CD14-positive monocyte (primary cell): ENCODE results near the gene ACYP2. TPM values are rescaled to one million over a fixed set of nuclear protein-coding genes. Genes with fewer than 3 reads are reported as not detected.

ENCODE experiments used
- DNase-seq, 3 donors: peaks; one replicate each; pipeline ENCODE4 v3.0.0-alpha.2; 2011 to 2022
- H2AFZ ChIP-seq: 2 replicates; pipeline ENCODE4 v1.6.0; 2012; ENCODE audit warnings: mild to moderate bottlenecking, low read depth, low read length, inconsistent platforms; ENCODE audit not compliant: insufficient read depth, poor library complexity, severe bottlenecking
- H3K27ac ChIP-seq, 2 donors: 1 replicate in 1 of 2; 2 replicates in 1 of 2; pipeline ENCODE4 v1.5.1; 2012 to 2013; ENCODE audit warnings: low read length in 2 of 2, control low read depth in 1 of 2, inconsistent platforms in 1 of 2, low read depth in 1 of 2, mild to moderate bottlenecking in 1 of 2
- H3K27me3 ChIP-seq, 2 donors: one replicate each; pipeline versions ENCODE4 v1.6.0 to v1.6.1; 2011 to 2013; ENCODE audit warnings: low read length in 2 of 2; ENCODE audit not compliant: control insufficient read depth in 2 of 2, insufficient read depth in 2 of 2
- H3K36me3 ChIP-seq, 2 donors: replicated peaks in 1 of 2; 1 replicate in 1 of 2; 2 replicates in 1 of 2; pipeline versions ENCODE4 v1.5.1 to v1.6.1; 2012 to 2013; ENCODE audit warnings: low read length in 2 of 2, control low read depth in 1 of 2, inconsistent platforms in 1 of 2, mild to moderate bottlenecking in 1 of 2; ENCODE audit not compliant: insufficient read depth in 2 of 2, control insufficient read depth in 1 of 2
- H3K4me1 ChIP-seq, 2 donors: 1 replicate in 1 of 2; 2 replicates in 1 of 2; pipeline versions ENCODE4 v1.5.1 to v1.6.1; 2012 to 2013; ENCODE audit warnings: low read length in 2 of 2, control low read depth in 1 of 2, inconsistent platforms in 1 of 2, mild to moderate bottlenecking in 1 of 2, moderate library complexity in 1 of 2; ENCODE audit not compliant: insufficient read depth in 2 of 2, control insufficient read depth in 1 of 2
- H3K4me2 ChIP-seq: replicated peaks from 2 replicates; pipeline ENCODE3; 2012; ENCODE audit warnings: low read length, moderate library complexity, mild to moderate bottlenecking; ENCODE audit not compliant: poor library complexity, severe bottlenecking; ENCODE audit errors: extremely low read depth
- H3K4me3 ChIP-seq, 3 experiments: fragments of 200-600 bp in 1 of 3; sonication (generic) in 1 of 3; replicated peaks in 1 of 3; 1 replicate in 2 of 3; 2 replicates in 1 of 3; pipeline ENCODE4 v1.5.1; 2011 to 2013; ENCODE audit warnings: low read length in 3 of 3, mild to moderate bottlenecking in 3 of 3, control low read depth in 2 of 3, low read depth in 2 of 3, inconsistent platforms in 1 of 3, moderate library complexity in 1 of 3
- H3K79me2 ChIP-seq: 2 replicates; pipeline ENCODE4 v1.6.0; 2012; ENCODE audit warnings: mild to moderate bottlenecking, control low read depth, inconsistent platforms, low read length, moderate library complexity; ENCODE audit not compliant: insufficient read depth
- H3K9ac ChIP-seq: 2 replicates; pipeline ENCODE4 v1.6.0; 2017; ENCODE audit warnings: low read length, mild to moderate bottlenecking; ENCODE audit not compliant: insufficient read depth, poor library complexity, severe bottlenecking
- H3K9me3 ChIP-seq, 2 donors: replicated peaks in 1 of 2; 1 replicate in 1 of 2; 2 replicates in 1 of 2; pipeline versions ENCODE4 v1.5.1 to v1.6.1; 2012 to 2013; ENCODE audit warnings: low read length in 2 of 2, control low read depth in 1 of 2; ENCODE audit not compliant: control insufficient read depth in 1 of 2, insufficient read depth in 1 of 2
- H4K20me1 ChIP-seq: 2 replicates; pipeline ENCODE4 v1.6.0; 2012; ENCODE audit warnings: mild to moderate bottlenecking, low read length, control low read depth, moderate library complexity; ENCODE audit not compliant: insufficient read depth
- H3K27ac Mint-ChIP-seq, 7 donors: one replicate each; pipeline ENCODE4 v1.8.0; 2020; ENCODE audit warnings: mild to moderate bottlenecking in 7 of 7, mixed read lengths in 7 of 7, moderate library complexity in 6 of 7, inconsistent platforms in 2 of 7
- H3K27me3 Mint-ChIP-seq, 3 donors: one replicate each; pipeline ENCODE4 v1.8.0; 2021 to 2022; ENCODE audit warnings: low read depth in 3 of 3, mild to moderate bottlenecking in 3 of 3, mixed read lengths in 3 of 3, moderate library complexity in 3 of 3, inconsistent platforms in 1 of 3
- H3K36me3 Mint-ChIP-seq, 2 donors: one replicate each; pipeline ENCODE4 v1.8.0; 2020; ENCODE audit warnings: mixed read lengths in 2 of 2, inconsistent platforms in 1 of 2, mild to moderate bottlenecking in 1 of 2
- H3K4me1 Mint-ChIP-seq: one replicate; pipeline ENCODE4 v1.8.0; 2020; ENCODE audit warnings: mild to moderate bottlenecking, mixed read lengths
- H3K4me3 Mint-ChIP-seq, 2 donors: one replicate each; pipeline ENCODE4 v1.8.0; 2020; ENCODE audit warnings: mild to moderate bottlenecking in 2 of 2, mixed read lengths in 2 of 2, moderate library complexity in 1 of 2
- H3K9me3 Mint-ChIP-seq, 7 donors: one replicate each; pipeline ENCODE4 v1.8.0; 2020 to 2022; ENCODE audit warnings: mixed read lengths in 7 of 7, mild to moderate bottlenecking in 6 of 7, moderate library complexity in 6 of 7, inconsistent platforms in 2 of 7
- CTCF ChIP-seq: fragments of 200-600 bp; IDR thresholded peaks from one replicate; pipeline ENCODE4 v1.8.0; 2022; ENCODE audit warnings: antibody characterized with exemption, mild to moderate bottlenecking
- WGBS: methylation state at CpG from one replicate; pipeline ENCODE4 v1.1.5; 2013; ENCODE audit warnings: missing lambda C conversion rate; ENCODE audit not compliant: insufficient coverage; 5-methylcytosine and 5-hydroxymethylcytosine counted together
- intact Hi-C, 2 donors: fragments of 100-400 bp; cut with micrococcal nuclease; formaldehyde crosslinking; loops; one replicate each; pipeline versions ENCODE4 v1.15.0 to v1.15.1; 2023
- polyA plus RNA-seq, 3 donors: library from polyadenylated mRNA; depleted of rRNA in 1 of 3; unstranded in 2 of 3; stranded (reverse) in 1 of 3; fragments of 300-500 nt in 2 of 3; fragments of >200 nt in 1 of 3; fragmentation: Illumina TruSeq in 2 of 3; gene quantifications; 1 replicate in 2 of 3; 2 replicates in 1 of 3; pipeline ENCODE4 v1.2.3, GENCODE V29; 2012 to 2021

Gene ACYP2
- polyA plus RNA-seq, 3 donors, result 6.2 to 10.8 (median 10.3) TPM

GRCh38 chr2:54073796-54074195, 41.6 kb upstream of the ACYP2 start:
- Histone ChIP-seq H2AFZ (no peak overlapping the region), H3K79me2 (no peaks in the 10 kb centered on the region), H3K4me3 (no peak overlapping the region), H3K36me3 (no peaks in the 10 kb centered on the region), H3K9ac (no peak overlapping the region), H3K4me1 (no peaks in the 10 kb centered on the region), H3K4me2 (no peak overlapping the region), H3K9me3 (no peaks in the 10 kb centered on the region), H4K20me1 (no peaks in the 10 kb centered on the region), H3K27me3 (no peaks in the 10 kb centered on the region), H3K27ac (no peak overlapping the region)
- Mint-ChIP-seq H3K36me3 (no peaks in the 10 kb centered on the region), H3K27ac (no peak overlapping the region), H3K27me3 (peaks cover 0 to 1% (median 1%) of the 10 kb centered on the region in 3 donors), H3K4me1 (no peaks in the 10 kb centered on the region), H3K4me3 (no peak overlapping the region), H3K9me3 (peaks cover 0 to 7% (median 2%) of the 10 kb centered on the region in 7 donors)
- no CpG with 5 or more reads among the region's 1 CpG for WGBS
- no peak for TF ChIP-seq CTCF
- intact Hi-C loops, result no loop called here
- no peak for DNase-seq

- peaks cover 0 to 1% (median 1%) of the 10 kb centered on the region in 3 donors for H3K27me3 Mint-ChIP-seq
- WGBS, result 100% methylated on average over 1 of the region's 9 CpGs
- H3K4me3 ChIP-seq, result no peak overlapping the region
- no peaks in the 10 kb centered on the region for H3K9me3 ChIP-seq
- H3K27ac Mint-ChIP-seq, result no peak overlapping the region
- H3K4me3 Mint-ChIP-seq, result no peak overlapping the region
- DNase-seq, result no peak
- intact Hi-C loops, result no loop called here
- H3K4me2 ChIP-seq, result no peak overlapping the region
- H3K9ac ChIP-seq, result no peak overlapping the region
- TF ChIP-seq CTCF, result no peak
- no peaks in the 10 kb centered on the region for H3K4me1 Mint-ChIP-seq
- no peak overlapping the region for H2AFZ ChIP-seq
- H3K36me3 ChIP-seq, result no peaks in the 10 kb centered on the region
- no peaks in the 10 kb centered on the region for H4K20me1 ChIP-seq
- H3K79me2 ChIP-seq, result no peaks in the 10 kb centered on the region
- H3K4me1 ChIP-seq, result no peaks in the 10 kb centered on the region
- no peaks in the 10 kb centered on the region for H3K36me3 Mint-ChIP-seq
- H3K9me3 Mint-ChIP-seq, result peaks cover 0 to 7% (median 0%) of the 10 kb centered on the region in 7 donors
- no peak overlapping the region for H3K27ac ChIP-seq
- no peaks in the 10 kb centered on the region for H3K27me3 ChIP-seq
Observed at GRCh38 chr2:54074606-54075341, 40.6 kb upstream of the ACYP2 start.
